GM21423 (cell line): ENCODE measurements around the gene GCM1.
A peak's percentile ranks its signal among the peaks of the same experiment; 100 is the strongest.
"Not testable (repeated sequence)": the region's sequence is repeated elsewhere in the genome, so short reads cannot be mapped to it uniquely, and the experiment has no call there.

Experiments used
- ATAC-seq: cut with Tn5 transposase; IDR thresholded peaks from one replicate; pipeline ENCODE4 v1.9.1; 2021; ENCODE audit warnings: mild to moderate bottlenecking, moderate library complexity; ENCODE audit not compliant: unreplicated experiment

The GCM1 gene

GRCh38 chr6:53148684-53149083 lies at the start of gene GCM1:
Gene GCM1 (minus strand): TSS chr6:53148841. CDS start chr6:53145632, 3,209 bp downstream.
- ATAC-seq: no peak

- no peak for ATAC-seq
Observed at GRCh38 chr6:53197553-53197952, 48.9 kb upstream of the GCM1 start.

- no peak for ATAC-seq
Observed at GRCh38 chr6:53195048-53195447, 46.4 kb upstream of the GCM1 start.

GRCh38 chr6:53192682-53193188 lies 44.1 kb upstream of the GCM1 start:
- ATAC-seq: no peak

- no peak for ATAC-seq
Observed at GRCh38 chr6:53189554-53189953, 40.9 kb upstream of the GCM1 start.

- ATAC-seq: no peak
Observed at GRCh38 chr6:53188833-53189232, 40.2 kb upstream of the GCM1 start.

- ATAC-seq: no peak
Observed at GRCh38 chr6:53180678-53181077, 32.0 kb upstream of the GCM1 start.

GRCh38 chr6:53179961-53180651 lies 31.5 kb upstream of the GCM1 start:
- no peak for ATAC-seq

- no peak for ATAC-seq
Observed at GRCh38 chr6:53178837-53179432, 30.3 kb upstream of the GCM1 start.

GRCh38 chr6:53175027-53175426 lies 26.4 kb upstream of the GCM1 start:
- no peak for ATAC-seq

- ATAC-seq: no peak
Observed at GRCh38 chr6:53172468-53172803, 23.8 kb upstream of the GCM1 start.

- peak; percentile 82 for ATAC-seq
Observed at GRCh38 chr6:53171605-53172467, 23.2 kb upstream of the GCM1 start.

GRCh38 chr6:53168516-53169267 lies 20.1 kb upstream of the GCM1 start:
- ATAC-seq: no peak

- no peak for ATAC-seq
Observed at GRCh38 chr6:53165293-53165692, 16.7 kb upstream of the GCM1 start.

GRCh38 chr6:53162606-53163005 lies 14.0 kb upstream of the GCM1 start:
- no peak for ATAC-seq

- ATAC-seq: no peak
Observed at GRCh38 chr6:53161481-53162009, 12.9 kb upstream of the GCM1 start.

- no peak for ATAC-seq
Observed at GRCh38 chr6:53159558-53159957, 10.9 kb upstream of the GCM1 start.

GRCh38 chr6:53158076-53158475 lies 9.4 kb upstream of the GCM1 start:
- not testable (repeated sequence) for ATAC-seq

GRCh38 chr6:53155279-53155678 lies 6.6 kb upstream of the GCM1 start:
- not testable (repeated sequence) for ATAC-seq

GRCh38 chr6:53154794-53155193 lies 6.2 kb upstream of the GCM1 start:
- ATAC-seq: no peak

GRCh38 chr6:53154071-53154470 lies 5.4 kb upstream of the GCM1 start:
- no peak for ATAC-seq
